K562 (cell line): ENCODE measurements around the gene VILL. TPM values are rescaled to one million over a fixed set of nuclear protein-coding genes. Genes with fewer than 3 reads are reported as not detected.

ENCODE experiments used
- BRD9 ChIP-seq: fragments of 450-650 bp; IDR thresholded peaks from 2 replicates; pipeline ENCODE4 v1.6.1; 2018; ENCODE audit warnings: low read depth; ENCODE audit not compliant: partially characterized antibody
- ETV6 ChIP-seq, 3 experiments: fragments of 150-350 bp in 1 of 3; sonication (generic) in 1 of 3; formaldehyde crosslinking in 1 of 3; IDR thresholded peaks; 2 replicates each; pipeline versions ENCODE4 v1.6.1 to v1.8.0; 2014 to 2022; ENCODE audit warnings: borderline replicate concordance in 2 of 3, low read depth in 2 of 3, antibody characterized with exemption in 1 of 3, low read length in 1 of 3, mild to moderate bottlenecking in 1 of 3, missing genetic modification reagents in 1 of 3
- SLC30A9 ChIP-seq: fragments of 250-450 bp; sonication (Bioruptor Pico); IDR thresholded peaks from 2 replicates; pipeline ENCODE4 v1.8.0; 2022; ENCODE audit warnings: mild to moderate bottlenecking, moderate library complexity
- polyA plus RNA-seq, 8 experiments: library from polyadenylated mRNA; depleted of rRNA in 4 of 8; stranded (reverse) in 5 of 8; unstranded in 3 of 8; fragments of >200 nt; fragmentation: Nextera tagmentation in 2 of 8; fragmentation: Illumina TruSeq in 1 of 8; extraction: Ambion mirVana in 2 of 8; extraction: Trizol in 1 of 8; gene quantifications; 2 replicates each; pipeline versions ENCODE4 v1.2.1 to v1.2.3, GENCODE V29; 2011 to 2014; ENCODE audit warnings: inconsistent platforms in 1 of 8, missing spikeins in 1 of 8
- total RNA-seq, 7 experiments: library from RNA; depleted of rRNA in 6 of 7; stranded (reverse); fragments of >200 nt in 6 of 7; fragmentation: Illumina TruSeq in 2 of 7; extraction: Trizol in 2 of 7; gene quantifications; 2 replicates each; pipeline versions ENCODE4 v1.2.1 to v1.2.3, GENCODE V29; 2011 to 2021; ENCODE audit warnings: low replicate concordance in 1 of 7
- TF ChIP-seq, protein P1 (sequence below), 2 experiments: fragments of 450-650 bp; IDR thresholded peaks; 2 replicates each; pipeline ENCODE4 v1.6.1; 2016; ENCODE audit warnings: mild to moderate bottlenecking in 2 of 2, borderline replicate concordance in 1 of 2, low read depth in 1 of 2, moderate library complexity in 1 of 2

The VILL gene
- total and polyA plus RNA-seq, 9 of the 15 experiments (the other 6 are each of a cell fraction or from before 2014, with no cell fraction given): 0.11 to 16.0 (median 8.8) TPM

DNA sequence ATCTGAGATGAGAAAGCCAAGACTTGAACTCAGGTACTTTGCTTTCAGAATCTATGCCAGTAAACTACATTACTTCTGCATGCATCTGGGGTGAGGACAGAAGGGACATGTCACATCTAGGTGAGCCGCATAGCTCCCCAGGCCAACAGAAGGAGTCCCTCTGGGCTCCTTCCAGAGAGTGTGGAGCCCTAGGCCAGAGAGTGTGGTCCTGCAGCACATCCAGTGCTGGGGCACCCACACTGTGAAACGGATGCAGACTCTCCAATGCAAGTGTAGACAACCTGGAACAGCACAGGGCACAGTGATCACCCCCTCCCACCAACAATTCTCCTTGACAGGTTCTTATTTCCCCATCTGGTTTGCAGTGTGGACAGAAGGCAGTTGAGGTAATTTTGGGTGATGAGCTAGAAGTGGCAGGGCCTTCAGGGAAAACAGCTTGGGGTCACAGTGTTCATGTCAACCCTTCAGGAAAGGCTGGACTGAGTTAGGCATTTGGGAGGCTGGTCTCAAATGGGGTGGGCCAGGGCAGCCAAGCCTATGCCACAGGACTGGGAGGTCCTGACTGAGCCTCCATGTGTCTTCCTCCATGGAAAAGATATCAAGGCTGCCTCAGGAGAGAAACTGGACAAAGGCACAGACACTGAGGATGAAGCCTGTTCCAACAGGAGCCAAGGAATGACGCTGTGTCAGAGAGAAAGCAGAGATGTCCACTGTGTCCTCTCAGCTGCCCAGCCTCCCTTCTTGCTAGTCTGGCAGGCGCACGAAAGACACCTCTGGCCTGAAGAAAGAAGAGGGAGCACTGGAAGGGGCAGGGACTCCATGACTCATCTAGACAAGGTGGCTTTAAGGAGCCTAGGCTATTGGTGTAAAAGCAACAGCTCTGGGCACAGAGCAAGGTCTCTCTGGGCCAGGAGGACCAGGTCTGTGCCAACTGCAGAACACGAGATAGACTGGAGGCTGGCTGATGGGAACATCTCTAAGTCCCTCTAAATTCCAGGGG lies 37.2 kb downstream of the VILL start (continued):
- TF ChIP-seq, protein P1, sequence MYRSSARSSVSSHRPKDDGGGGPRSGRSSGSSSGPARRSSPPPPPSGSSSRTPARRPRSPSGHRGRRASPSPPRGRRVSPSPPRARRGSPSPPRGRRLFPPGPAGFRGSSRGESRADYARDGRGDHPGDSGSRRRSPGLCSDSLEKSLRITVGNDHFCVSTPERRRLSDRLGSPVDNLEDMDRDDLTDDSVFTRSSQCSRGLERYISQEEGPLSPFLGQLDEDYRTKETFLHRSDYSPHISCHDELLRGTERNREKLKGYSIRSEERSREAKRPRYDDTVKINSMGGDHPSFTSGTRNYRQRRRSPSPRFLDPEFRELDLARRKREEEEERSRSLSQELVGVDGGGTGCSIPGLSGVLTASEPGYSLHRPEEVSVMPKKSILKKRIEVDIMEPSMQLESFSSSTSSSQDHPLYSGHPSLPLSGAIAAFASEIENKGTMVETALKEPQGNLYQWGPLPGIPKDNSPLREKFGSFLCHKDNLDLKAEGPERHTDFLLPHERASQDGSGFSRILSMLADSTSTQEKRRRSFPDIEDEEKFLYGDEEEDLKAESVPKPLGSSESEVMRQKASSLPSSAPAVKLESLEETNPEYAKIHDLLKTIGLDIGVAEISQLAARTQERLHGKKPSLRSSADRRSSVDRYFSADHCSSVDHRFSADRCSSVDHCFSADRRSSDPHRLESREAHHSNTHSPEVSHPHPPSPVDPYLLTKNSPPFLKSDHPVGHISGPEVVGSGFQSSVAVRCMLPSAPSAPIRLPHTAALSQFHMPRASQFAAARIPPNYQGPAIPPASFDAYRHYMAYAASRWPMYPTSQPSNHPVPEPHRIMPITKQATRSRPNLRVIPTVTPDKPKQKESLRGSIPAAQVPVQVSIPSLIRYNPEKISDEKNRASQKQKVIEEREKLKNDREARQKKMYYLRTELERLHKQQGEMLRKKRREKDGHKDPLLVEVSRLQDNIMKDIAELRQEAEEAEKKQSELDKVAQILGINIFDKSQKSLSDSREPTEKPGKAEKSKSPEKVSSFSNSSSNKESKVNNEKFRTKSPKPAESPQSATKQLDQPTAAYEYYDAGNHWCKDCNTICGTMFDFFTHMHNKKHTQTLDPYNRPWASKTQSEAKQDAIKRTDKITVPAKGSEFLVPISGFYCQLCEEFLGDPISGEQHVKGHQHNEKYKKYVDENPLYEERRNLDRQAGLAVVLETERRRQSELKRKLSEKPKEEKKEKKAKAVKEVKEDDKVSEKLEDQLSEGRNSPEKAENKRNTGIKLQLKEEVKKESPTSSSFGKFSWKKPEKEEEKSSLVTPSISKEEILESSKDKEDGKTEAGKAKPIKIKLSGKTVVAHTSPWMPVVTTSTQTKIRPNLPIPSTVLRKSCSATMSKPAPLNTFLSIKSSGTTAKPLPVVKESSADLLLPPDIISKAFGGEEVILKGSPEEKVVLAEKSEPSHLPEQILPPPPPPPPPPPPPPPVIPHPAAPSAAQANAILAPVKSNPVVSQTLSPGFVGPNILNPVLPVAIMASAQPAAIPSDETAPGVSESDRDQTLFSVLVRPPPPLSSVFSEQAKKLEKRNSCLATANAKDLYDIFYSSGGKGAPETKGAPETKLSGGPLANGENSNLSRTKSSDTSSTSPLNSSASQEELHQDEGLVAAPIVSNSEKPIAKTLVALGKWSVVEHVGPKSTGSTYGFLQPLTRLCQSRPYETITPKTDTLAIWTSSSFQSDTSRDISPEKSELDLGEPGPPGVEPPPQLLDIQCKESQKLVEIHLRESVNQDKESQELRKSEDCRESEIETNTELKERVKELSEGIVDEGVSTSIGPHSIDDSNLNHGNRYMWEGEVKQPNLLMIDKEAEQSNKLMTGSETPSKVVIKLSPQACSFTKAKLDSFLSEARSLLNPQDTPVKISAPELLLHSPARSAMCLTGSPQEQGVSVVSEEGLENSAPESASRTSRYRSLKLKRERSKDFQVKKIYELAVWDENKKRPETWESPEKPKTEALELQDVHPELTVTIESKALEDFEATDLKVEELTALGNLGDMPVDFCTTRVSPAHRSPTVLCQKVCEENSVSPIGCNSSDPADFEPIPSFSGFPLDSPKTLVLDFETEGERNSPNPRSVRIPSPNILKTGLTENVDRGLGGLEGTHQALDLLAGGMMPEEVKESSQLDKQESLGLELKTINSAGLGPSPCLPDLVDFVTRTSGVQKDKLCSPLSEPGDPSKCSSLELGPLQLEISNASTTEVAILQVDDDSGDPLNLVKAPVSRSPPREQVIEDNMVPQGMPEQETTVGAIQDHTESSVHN (IDR thresholded peaks at IDR 0.05; ENCODE audit: borderline replicate concordance in 1 of 2, low read depth in 1 of 2): no peak
- TF ChIP-seq ETV6 (IDR thresholded peaks at IDR 0.05; ENCODE audit: borderline replicate concordance in 1 of 2, low read depth in 2 of 2, low read length in 1 of 2) (no peak), ETV6 (CRISPR knock-in tag; IDR thresholded peaks at IDR 0.05; ENCODE audit: borderline replicate concordance) (no peak), BRD9 (no peak), SLC30A9 (CRISPR knock-in tag) (no peak)
- TF ChIP-seq, all 486 proteins: peak for 0
